Cardiac muscle cell (in vitro differentiated cells and primary cell): ENCODE results near the gene NOP14. TPM values are rescaled to one million over a fixed set of nuclear protein-coding genes. Genes with fewer than 3 reads are reported as not detected.
"Not testable (repeated sequence)": the region's sequence is repeated elsewhere in the genome, so short reads cannot be mapped to it uniquely, and the experiment has no call there.

Source experiments
- DNase-seq, 2 donors: peaks; one replicate each; pipeline versions ENCODE4 v3.0.0 to v3.0.0-alpha.2; 2010 to 2017; ENCODE audit warnings: low read depth in 1 of 2, low spot score in 1 of 2
- H3K27ac ChIP-seq: fragments of 200-600 bp; sonication (generic); 2 replicates; pipeline ENCODE4 v1.5.1; 2016
- H3K27me3 ChIP-seq: fragments of 200-600 bp; sonication (generic); 2 replicates; pipeline ENCODE4 v1.6.0; 2016; ENCODE audit warnings: control low read depth
- H3K36me3 ChIP-seq: fragments of 200-600 bp; sonication (generic); 2 replicates; pipeline ENCODE4 v1.5.1; 2016; ENCODE audit warnings: control low read depth
- H3K4me1 ChIP-seq: fragments of 200-600 bp; sonication (generic); 2 replicates; pipeline ENCODE4 v1.8.1; 2017; ENCODE audit warnings: low read depth, mild to moderate bottlenecking, mixed run types
- H3K4me3 ChIP-seq: fragments of 200-600 bp; sonication (generic); 2 replicates; pipeline ENCODE4 v1.5.1; 2016; ENCODE audit warnings: mild to moderate bottlenecking
- H3K9me3 ChIP-seq: fragments of 200-600 bp; sonication (generic); 2 replicates; pipeline ENCODE4 v1.5.1; 2017; ENCODE audit warnings: low read depth, mild to moderate bottlenecking, control low read depth
- polyA plus RNA-seq: library from polyadenylated mRNA; unstranded; fragments of >200 nt; fragmentation: Nextera tagmentation; extraction: Ambion mirVana; gene quantifications from 2 replicates; pipeline ENCODE4 v1.2.1, GENCODE V29; 2016
- total RNA-seq: library from RNA; depleted of rRNA; stranded (reverse); fragments of >200 nt; gene quantifications from 2 replicates; pipeline ENCODE4 v1.2.3, GENCODE V29; 2016
- TF ChIP-seq, protein P1 (sequence below): IDR thresholded peaks from 2 replicates; pipeline ENCODE4 v1.5.1; 2012; ENCODE audit warnings: low read depth, mild to moderate bottlenecking, low read length

NOP14 gene
- total and polyA plus RNA-seq, 2 experiments from 2014 or later: 17.6 to 19.8 TPM

DNA sequence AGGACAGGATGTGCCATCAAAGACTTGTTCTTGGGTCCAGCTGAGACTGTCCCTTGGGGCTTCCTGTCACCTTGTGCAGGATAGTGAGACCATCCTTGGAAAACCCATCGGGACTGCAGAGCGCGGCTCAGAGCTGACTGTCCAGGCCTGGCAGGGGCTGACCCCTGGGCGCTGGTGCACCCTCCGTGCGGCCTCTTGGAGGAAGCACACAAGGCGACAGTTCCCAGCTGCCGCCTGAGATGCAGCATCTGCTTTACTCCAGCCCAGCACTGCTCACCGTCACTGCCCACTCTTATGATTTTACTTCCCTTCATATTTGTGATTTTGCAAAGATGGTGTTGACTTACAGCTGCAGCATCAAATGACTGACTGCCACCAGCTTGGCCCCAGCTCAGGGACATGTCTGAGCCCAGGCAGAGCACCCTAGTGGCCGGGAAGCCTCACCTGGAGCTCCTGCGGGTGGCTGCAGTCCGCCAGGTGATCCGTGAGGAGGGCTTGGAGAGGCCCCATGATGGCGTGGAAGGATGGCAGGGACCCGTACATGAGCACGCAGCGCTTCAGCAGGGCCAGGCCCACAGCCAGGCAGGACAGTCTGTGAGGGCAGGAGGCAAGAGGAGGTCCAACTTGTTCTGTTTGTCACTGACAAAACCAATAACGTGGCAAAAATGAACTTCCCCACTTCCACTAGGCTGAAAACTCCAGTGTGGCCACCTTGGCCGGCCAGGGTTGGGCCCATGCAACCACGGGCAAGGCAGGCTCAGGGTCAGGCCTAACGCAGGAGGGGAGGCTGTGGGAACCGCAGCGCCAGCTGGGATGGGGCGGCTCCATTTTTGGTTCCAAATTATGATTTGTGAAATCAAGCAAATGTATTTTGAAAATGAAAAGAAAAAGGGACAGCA, 21.8 kb downstream of the NOP14 start:
- Histone ChIP-seq H3K27me3 (no peaks in the 10 kb centered on the region), H3K4me1 (no peaks in the 10 kb centered on the region), H3K9me3 (no peaks in the 10 kb centered on the region), H3K4me3 (no peak overlapping the region), H3K36me3 (peaks cover 64% of the 10 kb centered on the region), H3K27ac (no peak overlapping the region)
- no peak for DNase-seq
- TF ChIP-seq, protein P1, sequence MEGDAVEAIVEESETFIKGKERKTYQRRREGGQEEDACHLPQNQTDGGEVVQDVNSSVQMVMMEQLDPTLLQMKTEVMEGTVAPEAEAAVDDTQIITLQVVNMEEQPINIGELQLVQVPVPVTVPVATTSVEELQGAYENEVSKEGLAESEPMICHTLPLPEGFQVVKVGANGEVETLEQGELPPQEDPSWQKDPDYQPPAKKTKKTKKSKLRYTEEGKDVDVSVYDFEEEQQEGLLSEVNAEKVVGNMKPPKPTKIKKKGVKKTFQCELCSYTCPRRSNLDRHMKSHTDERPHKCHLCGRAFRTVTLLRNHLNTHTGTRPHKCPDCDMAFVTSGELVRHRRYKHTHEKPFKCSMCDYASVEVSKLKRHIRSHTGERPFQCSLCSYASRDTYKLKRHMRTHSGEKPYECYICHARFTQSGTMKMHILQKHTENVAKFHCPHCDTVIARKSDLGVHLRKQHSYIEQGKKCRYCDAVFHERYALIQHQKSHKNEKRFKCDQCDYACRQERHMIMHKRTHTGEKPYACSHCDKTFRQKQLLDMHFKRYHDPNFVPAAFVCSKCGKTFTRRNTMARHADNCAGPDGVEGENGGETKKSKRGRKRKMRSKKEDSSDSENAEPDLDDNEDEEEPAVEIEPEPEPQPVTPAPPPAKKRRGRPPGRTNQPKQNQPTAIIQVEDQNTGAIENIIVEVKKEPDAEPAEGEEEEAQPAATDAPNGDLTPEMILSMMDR: no peak

DNA sequence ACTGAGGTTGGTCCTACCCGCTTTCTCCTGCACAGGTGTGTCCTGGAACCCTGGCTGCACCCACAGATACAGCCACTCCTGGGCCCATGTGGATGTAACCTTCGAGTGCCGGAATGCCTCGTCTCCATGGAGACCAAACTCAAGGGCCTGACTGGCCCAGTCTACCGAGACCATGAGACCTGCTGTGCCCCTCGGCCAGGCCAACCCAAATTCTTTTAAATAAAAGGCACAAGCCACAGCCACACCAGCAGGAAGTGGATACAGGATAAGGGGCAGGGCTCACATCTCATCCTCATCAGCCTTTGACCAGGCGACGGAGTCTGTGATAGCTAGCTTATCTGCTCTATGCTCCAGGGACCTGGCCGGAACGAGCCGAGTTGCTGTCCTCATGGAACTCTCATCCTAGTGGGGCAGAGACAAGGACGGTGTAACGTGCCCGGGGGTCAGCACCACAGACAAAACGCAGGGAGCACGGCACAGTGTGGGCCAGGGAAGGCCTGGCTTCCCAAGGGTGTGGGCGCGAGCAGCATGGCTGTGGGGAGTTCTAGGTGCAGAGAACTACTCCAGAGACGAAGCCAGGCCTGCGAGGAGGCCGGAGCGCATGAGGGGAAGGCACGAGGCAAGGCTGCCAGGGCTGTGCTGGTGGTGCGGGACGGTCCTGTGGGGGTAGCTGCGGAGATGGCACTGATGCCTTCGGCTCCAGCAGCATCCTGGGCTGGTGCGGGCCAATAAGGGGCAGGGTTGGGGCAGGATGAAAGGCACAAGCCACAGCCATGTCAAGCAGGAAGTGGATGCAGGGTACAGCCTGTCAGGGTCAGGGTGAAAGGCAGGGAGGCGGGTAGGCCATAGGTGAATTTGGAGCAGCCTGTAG, 22.7 kb downstream of the NOP14 start:
- peaks cover 59% of the 10 kb centered on the region for H3K36me3 ChIP-seq
- H3K27me3 ChIP-seq: no peaks in the 10 kb centered on the region
- H3K27ac ChIP-seq: no peak overlapping the region
- DNase-seq: no peak
- no peak overlapping the region for H3K4me3 ChIP-seq
- H3K9me3 ChIP-seq: no peaks in the 10 kb centered on the region
- TF ChIP-seq, protein P1: no peak
- peaks cover 4% of the 10 kb centered on the region for H3K4me1 ChIP-seq

DNA sequence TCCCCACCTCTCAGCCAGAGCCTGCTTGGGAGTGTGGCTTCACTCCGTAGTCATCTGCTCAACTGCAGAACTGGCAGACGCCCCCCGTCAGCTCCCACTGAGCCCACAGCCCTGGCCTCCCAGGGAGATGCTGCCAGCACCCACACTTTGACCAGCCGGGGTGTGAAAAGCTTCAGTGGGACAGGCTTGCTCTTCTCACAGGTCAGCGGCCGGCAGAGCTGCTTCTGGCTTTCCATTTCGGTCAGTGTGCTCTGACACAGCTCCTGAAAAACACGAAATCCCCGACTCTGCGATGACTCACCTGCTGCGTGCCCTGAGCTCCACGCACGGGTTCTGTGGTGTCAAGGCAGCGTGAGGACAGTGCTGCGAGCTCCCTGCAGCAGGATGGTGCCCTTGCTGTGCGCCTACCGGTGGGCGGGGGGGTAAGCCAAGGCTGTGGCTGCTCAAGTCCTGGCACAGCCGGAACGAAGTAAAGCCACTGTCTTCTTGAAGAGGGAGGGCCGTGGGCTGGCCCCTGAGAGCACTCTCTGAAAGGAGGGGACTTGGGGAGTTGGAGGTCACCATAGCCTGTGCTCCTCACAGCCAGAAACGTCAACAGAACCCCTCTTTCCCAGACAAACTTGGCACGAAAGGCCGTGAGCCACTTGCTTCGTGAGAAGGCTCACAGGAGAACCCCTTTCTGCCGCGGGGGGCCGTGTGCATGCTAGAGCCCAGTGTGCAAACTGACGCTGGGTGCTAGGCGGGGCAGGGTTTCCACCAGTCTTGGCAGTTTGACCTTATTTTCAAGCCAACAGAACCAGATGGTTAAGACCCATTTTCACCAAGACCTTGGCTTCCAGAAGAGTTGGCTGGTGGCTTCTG, 23.6 kb downstream of the NOP14 start:
- Histone ChIP-seq H3K36me3 (peaks cover 50% of the 10 kb centered on the region), H3K27ac (no peak overlapping the region), H3K4me3 (no peak overlapping the region), H3K9me3 (no peaks in the 10 kb centered on the region), H3K4me1 (peaks cover 5% of the 10 kb centered on the region), H3K27me3 (no peaks in the 10 kb centered on the region)
- TF ChIP-seq, protein P1: no peak
- DNase-seq: no peak

DNA sequence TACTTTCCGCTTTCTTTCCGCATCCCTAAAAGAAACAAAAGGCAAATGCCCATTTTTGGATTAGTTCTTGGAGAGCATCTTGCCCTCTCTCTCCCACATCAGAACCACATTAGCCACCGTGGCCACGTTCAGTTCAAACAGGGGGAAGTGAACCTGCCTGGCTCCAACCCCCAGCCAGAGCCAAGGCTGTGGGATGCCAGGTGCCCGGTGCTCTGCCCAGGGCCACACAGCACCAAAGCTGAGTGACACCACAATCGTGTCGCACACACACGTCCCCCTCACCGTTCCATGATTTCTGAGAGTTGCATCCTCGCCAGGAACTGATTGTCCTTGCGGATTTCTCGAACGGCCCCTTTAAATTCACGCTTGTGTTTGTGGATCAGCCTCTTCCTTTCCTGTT, 24.3 kb downstream of the NOP14 start:
- Histone ChIP-seq H3K27me3 (no peaks in the 10 kb centered on the region), H3K4me3 (no peak overlapping the region), H3K9me3 (no peaks in the 10 kb centered on the region), H3K36me3 (peaks cover 43% of the 10 kb centered on the region), H3K27ac (no peak overlapping the region), H3K4me1 (peaks cover 5% of the 10 kb centered on the region)
- TF ChIP-seq, protein P1: no peak
- DNase-seq: no peak

DNA sequence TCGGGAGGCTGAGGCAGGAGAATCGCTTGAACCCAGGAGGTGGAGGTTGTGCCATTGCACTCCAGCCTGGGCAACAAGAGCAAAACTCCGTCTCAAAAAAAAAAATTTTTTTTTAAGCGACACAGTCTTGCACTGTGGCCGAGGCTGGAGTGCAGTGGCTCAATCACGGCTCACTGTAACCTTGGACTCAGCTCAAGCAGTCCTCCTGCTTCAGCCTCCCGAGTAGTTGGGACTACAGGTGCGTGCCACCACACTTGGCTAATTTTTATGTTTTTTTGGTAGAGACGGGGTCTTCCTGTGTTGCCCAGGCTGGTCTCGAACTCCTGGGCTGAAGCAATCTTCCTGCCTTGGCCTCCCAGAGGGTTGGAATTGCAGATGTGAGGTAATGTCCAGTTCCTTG, 24.8 kb downstream of the NOP14 start:
- peaks cover 39% of the 10 kb centered on the region for H3K36me3 ChIP-seq
- H3K27me3 ChIP-seq, H3K4me3 ChIP-seq, H3K9me3 ChIP-seq, DNase-seq, H3K27ac ChIP-seq, H3K4me1 ChIP-seq: not testable (repeated sequence)
